Panc1 (cell line): ENCODE results near the gene MIA3. TPM values are rescaled to one million over a fixed set of nuclear protein-coding genes. Genes with fewer than 3 reads are reported as not detected.

Experiments used
- ATAC-seq: fragments of 200-7000 bp; cut with Tn5 transposase; 2 replicates; pipeline ENCODE4 v1.9.1; 2020; ENCODE audit warnings: mild to moderate bottlenecking, moderate library complexity
- BruUV-seq: library from RNA; stranded (reverse); fragments of 400-500 nt; replicated peaks from 2 replicates; lab custom pipeline; 2021; lab: Mats Ljungman, UMichigan
- CTCF ChIA-PET: fragments of 300-600 bp; sonication (Branson Sonifier 250); formaldehyde crosslinking; loops from one replicate; lab custom pipeline; 2022; ENCODE audit warnings: antibody characterized with exemption; lab: Charles Lee
- POLR2A ChIA-PET: fragments of 300-600 bp; sonication (Branson Sonifier 250); formaldehyde crosslinking; loops from one replicate; lab custom pipeline; 2022; ENCODE audit warnings: antibody characterized with exemption; lab: Charles Lee
- DNase-seq: peaks from one replicate; pipeline ENCODE4 v3.0.0-alpha.2; 2010; ENCODE audit warnings: low read depth, low spot score
- H3K27ac ChIP-seq: 2 replicates; pipeline ENCODE4 v1.5.1; 2011; ENCODE audit warnings: mild to moderate bottlenecking, low read length, inconsistent platforms
- H3K27me3 ChIP-seq: fragments of 200-500 bp; sonication (Bioruptor generic); 2 replicates; pipeline ENCODE4 v1.6.0; 2014; ENCODE audit warnings: low read length, inconsistent platforms; ENCODE audit not compliant: control insufficient read depth, insufficient read depth
- H3K36me3 ChIP-seq: fragments of 200-500 bp; sonication (Bioruptor generic); 2 replicates; pipeline ENCODE4 v1.5.1; 2014; ENCODE audit warnings: inconsistent platforms, mild to moderate bottlenecking, low read length, moderate library complexity; ENCODE audit not compliant: control insufficient read depth, insufficient read depth
- H3K4me1 ChIP-seq: 2 replicates; pipeline ENCODE4 v1.5.1; 2011; ENCODE audit warnings: inconsistent platforms, mild to moderate bottlenecking, low read length, moderate library complexity; ENCODE audit not compliant: control insufficient read depth, insufficient read depth
- H3K4me3 ChIP-seq, 2 experiments: 2 replicates each; pipeline ENCODE4 v1.5.1; 2011 to 2012; ENCODE audit warnings: low read depth in 2 of 2, low read length in 2 of 2, mild to moderate bottlenecking in 2 of 2, inconsistent platforms in 1 of 2, moderate library complexity in 1 of 2
- H3K9me3 ChIP-seq: fragments of 200-500 bp; sonication (Bioruptor generic); 2 replicates; pipeline ENCODE4 v1.5.1; 2014; ENCODE audit warnings: low read depth, mild to moderate bottlenecking, inconsistent platforms, low read length, moderate library complexity; ENCODE audit not compliant: control insufficient read depth, insufficient read depth
- CTCF ChIP-seq: fragments of 450-650 bp; IDR thresholded peaks from 2 replicates; pipeline ENCODE4 v1.5.1; 2017; ENCODE audit warnings: mild to moderate bottlenecking
- POLR2AphosphoS5 ChIP-seq: IDR thresholded peaks from 2 replicates; pipeline ENCODE4 v1.6.1; 2012; ENCODE audit warnings: mild to moderate bottlenecking, low read depth, low read length, moderate library complexity
- REST ChIP-seq, 2 experiments: IDR thresholded peaks; 2 replicates each; pipeline ENCODE4 v1.6.1; 2011 to 2012; ENCODE audit warnings: low read depth in 2 of 2, control low read depth in 1 of 2, low read length in 1 of 2, mild to moderate bottlenecking in 1 of 2, moderate library complexity in 1 of 2; ENCODE audit not compliant: insufficient read depth in 1 of 2
- SIN3A ChIP-seq: IDR thresholded peaks from 2 replicates; pipeline ENCODE4 v1.6.1; 2012; ENCODE audit warnings: low read depth, mild to moderate bottlenecking, low read length, moderate library complexity, borderline replicate concordance; ENCODE audit not compliant: insufficient read depth
- TCF7L2 ChIP-seq: IDR thresholded peaks from 2 replicates; pipeline ENCODE4 v1.6.1; 2011; ENCODE audit warnings: mild to moderate bottlenecking, low read depth, low read length, inconsistent platforms
- in situ Hi-C: cut with HindIII; loops from 2 replicates; pipeline ENCODE4 v1.10.0; 2016; ENCODE audit warnings: low sequenced_read_pairs, low pct_unique_long_range_greater_than_20kb
- intact Hi-C: fragments of 100-400 bp; cut with micrococcal nuclease; formaldehyde crosslinking; loops from one replicate; pipeline ENCODE4 v1.10.0; 2022; ENCODE audit not compliant: unreplicated experiment
- total RNA-seq: library from RNA; stranded (reverse); gene quantifications from one replicate; pipeline ENCODE4 v1.2.1, GENCODE V29; 2021; ENCODE audit not compliant: unreplicated experiment

The MIA3 gene
- total RNA-seq, 1 experiment from 2014 or later: 53.5 TPM

DNA sequence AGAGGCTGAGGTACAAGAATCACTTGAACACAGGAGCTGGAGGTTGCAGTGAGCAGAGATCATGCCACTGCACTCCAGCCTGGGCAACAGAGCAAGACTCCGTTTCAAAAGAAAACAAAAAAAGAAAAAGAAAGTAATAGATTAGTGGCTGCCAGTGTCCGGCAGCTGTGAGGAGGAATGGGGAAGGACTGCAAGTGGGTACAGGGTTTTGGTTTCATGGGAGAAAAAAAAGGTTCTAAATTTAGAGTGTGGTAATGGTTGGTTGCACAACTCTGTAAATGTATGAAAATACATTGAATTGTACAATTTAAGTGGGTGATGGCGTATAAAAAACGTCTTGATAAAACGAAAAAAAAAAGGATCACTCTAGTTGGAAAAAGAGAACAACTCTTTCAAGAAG lies 34.8 kb upstream of the MIA3 start:
- ATAC-seq: no peak
- BruUV-seq: no TSS peak
- no peaks in the 10 kb centered on the region for H3K27me3 ChIP-seq
- H3K9me3 ChIP-seq: no peaks in the 10 kb centered on the region
- DNase-seq: no peak
- peaks cover 29% of the 10 kb centered on the region for H3K36me3 ChIP-seq
- 0 out of 2 replicates have a peak overlapping the region, but pooled peaks have one; percentile 53 for H3K27ac ChIP-seq
- ChIA-PET CTCF (no interaction called here), POLR2A (no interaction called here)
- in situ Hi-C loops: no loop called here
- intact Hi-C loops: no loop called here
- peaks cover 27% of the 10 kb centered on the region for H3K4me1 ChIP-seq
- TF ChIP-seq TCF7L2 (no peak), SIN3A (no peak), CTCF (no peak), REST (IDR thresholded peaks at IDR 0.05; ENCODE audit: insufficient read depth in 1 of 2, low read depth in 2 of 2, low read length in 1 of 2) (no peak), POLR2AphosphoS5 (no peak)
- H3K4me3 ChIP-seq: no peak overlapping the region

GRCh38 chr1:222586842-222587241 lies 31.1 kb upstream of the MIA3 start:
- TF ChIP-seq POLR2AphosphoS5 (no peak), REST (IDR thresholded peaks at IDR 0.05; ENCODE audit: insufficient read depth in 1 of 2, low read depth in 2 of 2, low read length in 1 of 2) (no peak), TCF7L2 (no peak), CTCF (no peak), SIN3A (no peak)
- ChIA-PET CTCF (no interaction called here), POLR2A (no interaction called here)
- BruUV-seq: no TSS peak
- intact Hi-C loops (no loop called here), in situ Hi-C loops (loop anchor here (5.0 kb wide), 1 partner anchor 35 kb away; no protein-coding TSS in a partner anchor)
- no peak for DNase-seq
- ATAC-seq: no peak
- no peak overlapping the region for H3K4me3 ChIP-seq
- peaks cover 29% of the 10 kb centered on the region for H3K36me3 ChIP-seq
- H3K27me3 ChIP-seq: no peaks in the 10 kb centered on the region
- H3K9me3 ChIP-seq: no peaks in the 10 kb centered on the region
- no peak overlapping the region for H3K27ac ChIP-seq
- peaks cover 32% of the 10 kb centered on the region for H3K4me1 ChIP-seq
